ENCODE results near the gene LCN2. TPM values are rescaled to one million over a fixed set of nuclear protein-coding genes. Genes with fewer than 3 reads are reported as not detected.

The LCN2 gene
- total and polyA plus RNA-seq, 9 of the 15 experiments (the other 6 are each of a cell fraction or from before 2014, with no cell fraction given) = 0.10 to 1.2 (median 0.44) TPM; not detected in 1

DNA sequence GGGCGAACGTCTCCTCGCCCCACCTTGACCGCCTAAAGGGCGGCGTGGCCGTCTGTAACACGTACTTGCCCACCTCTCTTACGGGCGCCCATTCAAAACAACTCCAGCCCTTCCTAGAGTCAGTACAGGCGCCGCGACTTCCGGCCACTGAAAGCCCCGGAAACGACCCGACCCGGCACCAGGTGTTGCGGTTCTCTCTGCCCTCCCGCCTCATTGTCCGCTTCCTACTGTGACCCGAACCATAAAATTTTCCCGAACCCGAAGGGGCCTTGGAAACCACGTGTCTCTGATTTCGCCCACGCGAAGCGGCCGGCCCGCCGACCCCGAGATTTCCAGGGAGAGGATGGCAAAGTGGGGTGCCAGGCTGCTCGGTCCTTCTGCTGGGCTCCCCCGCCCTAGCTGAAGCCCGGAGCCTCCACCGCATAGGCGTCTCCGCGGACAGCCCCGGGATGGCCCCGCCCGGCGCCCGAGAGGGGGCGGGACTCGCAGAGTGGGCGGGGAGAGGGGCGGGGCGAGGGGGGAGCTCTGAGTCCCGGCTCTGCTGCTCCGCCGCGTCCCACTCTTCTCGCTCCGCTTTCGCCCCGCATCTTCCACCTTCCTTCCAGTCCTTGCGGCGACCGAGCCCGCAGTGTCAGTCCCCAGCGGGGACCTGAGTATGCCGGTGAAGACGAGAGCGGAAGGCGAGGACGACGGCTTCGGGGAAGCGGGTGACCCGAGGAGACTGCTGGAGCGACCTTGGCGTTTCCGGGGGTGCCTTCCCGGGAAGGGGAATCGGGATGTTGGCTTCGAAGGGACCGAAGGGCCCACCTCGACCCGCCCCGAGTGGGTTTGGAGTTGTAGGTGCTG, 21.0 kb upstream of the LCN2 start (continued):
- TF ChIP-seq, protein P1, sequence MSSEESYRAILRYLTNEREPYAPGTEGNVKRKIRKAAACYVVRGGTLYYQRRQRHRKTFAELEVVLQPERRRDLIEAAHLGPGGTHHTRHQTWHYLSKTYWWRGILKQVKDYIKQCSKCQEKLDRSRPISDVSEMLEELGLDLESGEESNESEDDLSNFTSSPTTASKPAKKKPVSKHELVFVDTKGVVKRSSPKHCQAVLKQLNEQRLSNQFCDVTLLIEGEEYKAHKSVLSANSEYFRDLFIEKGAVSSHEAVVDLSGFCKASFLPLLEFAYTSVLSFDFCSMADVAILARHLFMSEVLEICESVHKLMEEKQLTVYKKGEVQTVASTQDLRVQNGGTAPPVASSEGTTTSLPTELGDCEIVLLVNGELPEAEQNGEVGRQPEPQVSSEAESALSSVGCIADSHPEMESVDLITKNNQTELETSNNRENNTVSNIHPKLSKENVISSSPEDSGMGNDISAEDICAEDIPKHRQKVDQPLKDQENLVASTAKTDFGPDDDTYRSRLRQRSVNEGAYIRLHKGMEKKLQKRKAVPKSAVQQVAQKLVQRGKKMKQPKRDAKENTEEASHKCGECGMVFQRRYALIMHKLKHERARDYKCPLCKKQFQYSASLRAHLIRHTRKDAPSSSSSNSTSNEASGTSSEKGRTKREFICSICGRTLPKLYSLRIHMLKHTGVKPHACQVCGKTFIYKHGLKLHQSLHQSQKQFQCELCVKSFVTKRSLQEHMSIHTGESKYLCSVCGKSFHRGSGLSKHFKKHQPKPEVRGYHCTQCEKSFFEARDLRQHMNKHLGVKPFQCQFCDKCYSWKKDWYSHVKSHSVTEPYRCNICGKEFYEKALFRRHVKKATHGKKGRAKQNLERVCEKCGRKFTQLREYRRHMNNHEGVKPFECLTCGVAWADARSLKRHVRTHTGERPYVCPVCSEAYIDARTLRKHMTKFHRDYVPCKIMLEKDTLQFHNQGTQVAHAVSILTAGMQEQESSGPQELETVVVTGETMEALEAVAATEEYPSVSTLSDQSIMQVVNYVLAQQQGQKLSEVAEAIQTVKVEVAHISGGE (CRISPR knock-in tag; IDR thresholded peaks at IDR 0.05) = peak; percentile 71 to 95 (median 81); a peak in 4 of 6 replicates
- TF ChIP-seq HNRNPUL1 (IDR thresholded peaks at IDR 0.05; ENCODE audit: low read length) (no peak), NFE2 (IDR thresholded peaks at IDR 0.05; ENCODE audit: low read depth) (peak; percentile 95), SAFB2 (IDR thresholded peaks at IDR 0.05; ENCODE audit: borderline replicate concordance, low read depth, low read length, severe bottlenecking) (no peak), ZNF212 (CRISPR knock-in tag; IDR thresholded peaks at IDR 0.05) (no peak), MXI1 (IDR thresholded peaks at IDR 0.05; ENCODE audit: low read depth, low read length) (peak; percentile 72; the same call in 1 of the 2 replicates), CTBP1 (IDR thresholded peaks at IDR 0.05; ENCODE audit: borderline replicate concordance) (peak; percentile 39; the same call in 1 of the 2 replicates), ZNF217 (CRISPR knock-in tag; IDR thresholded peaks at IDR 0.05) (no peak), KHSRP (IDR thresholded peaks at IDR 0.05) (no peak), ETV1 (tag; conservative IDR thresholded peaks at IDR 0.05; ENCODE audit: low read depth) (0 out of 2 replicates have a peak, but pooled peaks have one; percentile 54), PCBP1 (IDR thresholded peaks at IDR 0.05; ENCODE audit: low read depth, low read length, poor library complexity, severe bottlenecking) (peak; percentile 77), EP400 (IDR thresholded peaks at IDR 0.05) (peak; percentile 95), ARID4B (CRISPR knock-in tag; IDR thresholded peaks at IDR 0.05) (peak; percentile 70), ZNF583 (CRISPR knock-in tag; IDR thresholded peaks at IDR 0.05) (no peak), NR4A1 (CRISPR knock-in tag; IDR thresholded peaks at IDR 0.05) (no peak), NR4A1 (tag; IDR thresholded peaks at IDR 0.05) (no peak), HDAC8 (tag; IDR thresholded peaks at IDR 0.05) (no peak), SMARCA5 (IDR thresholded peaks at IDR 0.05) (no peak), ZNF347 (CRISPR knock-in tag; IDR thresholded peaks at IDR 0.05; ENCODE audit: low read depth) (no peak), ZBED1 (IDR thresholded peaks at IDR 0.05) (no peak), ZSCAN29 (IDR thresholded peaks at IDR 0.05) (no peak), CREM (IDR thresholded peaks at IDR 0.05; ENCODE audit: low read depth) (peak; percentile 49; the same call in 1 of the 2 replicates), ZNF766 (CRISPR knock-in tag; conservative IDR thresholded peaks at IDR 0.05) (no peak)
